AG04449 (cell line): Measurements from ENCODE around the gene AMIGO1.

Source experiments
- CTCF ChIA-PET: fragments of 350-600 bp; formaldehyde crosslinking; extraction: SDS; loops from one replicate; lab custom pipeline; 2021; ENCODE audit warnings: antibody characterized with exemption; lab: Yijun Ruan, JAX
- POLR2A ChIA-PET: fragments of 400-600, 350-600 bp; formaldehyde crosslinking; extraction: SDS; loops from one replicate; lab custom pipeline; 2020; ENCODE audit warnings: antibody characterized with exemption, inconsistent platforms; lab: Yijun Ruan, JAX
- DNase-seq: peaks from one replicate; pipeline ENCODE4 v3.0.0-alpha.2; 2010; ENCODE audit warnings: low read depth, low spot score
- H3K4me3 ChIP-seq: 2 replicates; pipeline ENCODE4 v1.5.1; 2011; ENCODE audit warnings: low read depth, mild to moderate bottlenecking, control low read depth, low read length
- TF ChIP-seq, protein P1 (sequence below): IDR thresholded peaks from one replicate; pipeline ENCODE4 v1.5.1; 2011; ENCODE audit warnings: mild to moderate bottlenecking, moderate library complexity, low read length, control low read depth, inconsistent platforms; ENCODE audit not compliant: insufficient read depth; ENCODE audit errors: missing control alignments

The AMIGO1 gene

DNA sequence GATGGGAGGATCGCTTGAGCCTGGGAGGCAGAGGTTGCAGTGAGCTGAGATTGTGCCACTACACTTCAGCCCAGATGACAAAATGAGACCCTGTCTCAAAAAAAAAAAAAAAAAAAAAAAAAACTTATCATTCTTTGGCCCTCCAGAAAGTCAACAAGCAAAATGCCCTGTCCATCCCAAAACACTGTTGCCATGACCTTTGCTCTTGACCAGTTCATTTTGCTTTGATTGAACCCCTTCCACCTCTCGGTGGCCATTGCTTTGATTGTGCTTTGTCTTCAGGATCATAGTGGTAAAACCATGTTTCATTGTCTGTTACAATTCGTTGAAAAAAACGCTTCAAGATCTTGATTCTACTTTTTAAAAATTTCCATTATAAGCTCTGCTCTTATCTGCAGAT is 51.7 kb downstream of the AMIGO1 start:
- no peak overlapping the region for H3K4me3 ChIP-seq
- DNase-seq: no peak
- TF ChIP-seq, protein P1, sequence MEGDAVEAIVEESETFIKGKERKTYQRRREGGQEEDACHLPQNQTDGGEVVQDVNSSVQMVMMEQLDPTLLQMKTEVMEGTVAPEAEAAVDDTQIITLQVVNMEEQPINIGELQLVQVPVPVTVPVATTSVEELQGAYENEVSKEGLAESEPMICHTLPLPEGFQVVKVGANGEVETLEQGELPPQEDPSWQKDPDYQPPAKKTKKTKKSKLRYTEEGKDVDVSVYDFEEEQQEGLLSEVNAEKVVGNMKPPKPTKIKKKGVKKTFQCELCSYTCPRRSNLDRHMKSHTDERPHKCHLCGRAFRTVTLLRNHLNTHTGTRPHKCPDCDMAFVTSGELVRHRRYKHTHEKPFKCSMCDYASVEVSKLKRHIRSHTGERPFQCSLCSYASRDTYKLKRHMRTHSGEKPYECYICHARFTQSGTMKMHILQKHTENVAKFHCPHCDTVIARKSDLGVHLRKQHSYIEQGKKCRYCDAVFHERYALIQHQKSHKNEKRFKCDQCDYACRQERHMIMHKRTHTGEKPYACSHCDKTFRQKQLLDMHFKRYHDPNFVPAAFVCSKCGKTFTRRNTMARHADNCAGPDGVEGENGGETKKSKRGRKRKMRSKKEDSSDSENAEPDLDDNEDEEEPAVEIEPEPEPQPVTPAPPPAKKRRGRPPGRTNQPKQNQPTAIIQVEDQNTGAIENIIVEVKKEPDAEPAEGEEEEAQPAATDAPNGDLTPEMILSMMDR: no peak
- POLR2A ChIA-PET: no interaction called here
- CTCF ChIA-PET: interaction anchor here (1.4 to 2.2 kb wide), 2 partner anchors 11 to 36 kb away, joined by 3 to 7 read pairs; partner anchors contain the start of gene CYB561D1

DNA sequence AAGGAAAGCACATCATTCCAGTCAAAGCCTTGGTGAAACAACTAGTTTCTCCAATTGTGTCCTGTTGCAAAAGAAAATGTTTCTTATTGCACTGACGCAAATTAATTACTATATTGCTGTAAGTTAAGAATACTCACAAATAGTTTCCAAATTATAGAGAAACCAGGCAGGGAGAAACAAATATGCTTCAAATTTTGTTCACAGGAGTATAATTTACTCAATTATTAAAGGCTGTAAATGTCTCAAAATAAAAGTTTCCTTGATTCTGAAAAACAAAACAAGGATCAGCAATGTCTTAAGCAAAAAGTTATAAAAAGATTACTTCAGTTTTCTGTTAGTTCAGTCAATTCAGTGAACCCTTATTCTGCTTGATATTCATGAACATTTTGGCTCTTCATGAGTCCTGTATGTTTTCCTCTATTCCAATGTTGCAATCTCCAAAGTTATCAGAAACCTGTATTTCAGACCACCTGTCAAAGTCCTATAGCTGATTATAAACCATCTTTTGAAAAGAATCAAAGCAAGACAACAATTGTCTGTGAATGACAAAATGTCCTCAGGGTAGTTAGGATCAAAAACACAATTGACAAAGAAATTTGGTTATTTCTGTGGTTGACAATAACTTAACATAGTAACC is 54.9 kb downstream of the AMIGO1 start:
- H3K4me3 ChIP-seq: no peak overlapping the region
- ChIA-PET POLR2A (no interaction called here), CTCF (interaction anchor here (1.7 kb wide), 1 partner anchor 342 kb away, joined by 3 read pairs; a partner anchor contains a TSS)
- no peak for DNase-seq
- TF ChIP-seq, protein P1: no peak
